Ishikawa (cell line): ENCODE measurements around the gene RFX8.

Source experiments
- CEBPB ChIP-seq: IDR thresholded peaks from 2 replicates; pipeline ENCODE4 v1.6.1; 2012
- CREB1 ChIP-seq: IDR thresholded peaks from 2 replicates; pipeline ENCODE4 v1.6.1; 2012; ENCODE audit warnings: low read depth
- EGR1 ChIP-seq: IDR thresholded peaks from 2 replicates; pipeline ENCODE4 v1.6.1; 2012
- EP300 ChIP-seq: IDR thresholded peaks from 2 replicates; pipeline ENCODE4 v1.6.1; 2012; ENCODE audit warnings: borderline replicate concordance
- FOXM1 ChIP-seq: IDR thresholded peaks from 2 replicates; pipeline ENCODE4 v1.6.1; 2012; ENCODE audit warnings: low read depth, borderline replicate concordance
- RAD21 ChIP-seq: IDR thresholded peaks from 2 replicates; pipeline ENCODE4 v1.6.1; 2012; ENCODE audit warnings: low read depth
- TAF1 ChIP-seq: IDR thresholded peaks from 2 replicates; pipeline ENCODE4 v1.6.1; 2012; ENCODE audit warnings: low read depth, mild to moderate bottlenecking
- TCF12 ChIP-seq: IDR thresholded peaks from 2 replicates; pipeline ENCODE4 v1.6.1; 2012; ENCODE audit warnings: low read depth
- YY1 ChIP-seq: IDR thresholded peaks from 2 replicates; pipeline ENCODE4 v1.6.1; 2012; ENCODE audit warnings: low read depth
- ZBTB7A ChIP-seq: IDR thresholded peaks from 2 replicates; pipeline ENCODE4 v1.6.1; 2012; ENCODE audit warnings: low read depth
- TF ChIP-seq, protein P1 (sequence below): IDR thresholded peaks from 2 replicates; pipeline ENCODE4 v1.6.1; 2012
- TF ChIP-seq, protein P2 (sequence below): IDR thresholded peaks from 2 replicates; pipeline ENCODE4 v1.6.1; 2012; ENCODE audit warnings: low read depth, mild to moderate bottlenecking
- TF ChIP-seq, protein P3 (sequence below): IDR thresholded peaks from 2 replicates; pipeline ENCODE4 v1.6.1; 2012

DNA sequence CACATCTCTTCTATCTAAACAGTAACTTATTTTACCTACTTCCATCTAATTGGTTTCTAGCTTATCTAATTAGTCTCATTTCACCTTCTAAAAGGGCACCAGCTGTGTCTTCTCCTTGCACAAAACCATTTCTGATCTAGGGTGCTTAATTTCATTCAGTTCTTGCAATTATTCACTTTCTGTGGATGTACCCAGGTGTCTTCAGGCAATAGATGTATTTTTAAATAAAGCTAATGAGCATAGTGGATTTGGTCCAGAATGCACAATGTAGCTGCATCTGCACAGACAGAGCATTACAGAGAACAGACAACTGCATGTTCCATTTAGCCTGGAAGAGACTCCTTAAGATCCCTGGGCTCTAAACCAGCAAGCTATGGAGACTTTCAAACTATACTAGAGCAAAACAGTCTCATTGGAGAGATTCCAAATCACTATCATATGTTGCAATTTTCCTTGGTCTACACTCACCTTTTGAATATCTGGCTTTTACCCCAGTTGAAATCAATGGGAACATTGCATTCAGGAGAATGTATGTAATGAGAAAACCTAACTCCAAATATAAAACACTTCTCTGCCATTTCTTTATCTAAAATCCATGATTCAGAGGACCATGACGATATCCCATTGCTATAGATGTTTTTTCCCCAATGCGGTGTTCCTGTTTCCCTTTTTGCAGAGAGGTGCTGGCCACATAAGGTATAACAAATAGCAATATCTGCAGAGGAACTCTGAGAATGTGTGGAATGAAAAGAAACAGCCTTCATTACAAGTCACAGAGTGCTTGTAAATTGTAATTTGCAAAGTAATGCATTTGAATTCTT lies 3.5 kb upstream of the RFX8 start:
- TF ChIP-seq CEBPB (no peak), TAF1 (no peak), EP300 (no peak), RAD21 (no peak), ZBTB7A (no peak), EGR1 (no peak), TCF12 (no peak), FOXM1 (no peak), YY1 (no peak), CREB1 (no peak)
- TF ChIP-seq, protein P1, sequence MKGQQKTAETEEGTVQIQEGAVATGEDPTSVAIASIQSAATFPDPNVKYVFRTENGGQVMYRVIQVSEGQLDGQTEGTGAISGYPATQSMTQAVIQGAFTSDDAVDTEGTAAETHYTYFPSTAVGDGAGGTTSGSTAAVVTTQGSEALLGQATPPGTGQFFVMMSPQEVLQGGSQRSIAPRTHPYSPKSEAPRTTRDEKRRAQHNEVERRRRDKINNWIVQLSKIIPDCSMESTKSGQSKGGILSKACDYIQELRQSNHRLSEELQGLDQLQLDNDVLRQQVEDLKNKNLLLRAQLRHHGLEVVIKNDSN: no peak
- TF ChIP-seq, protein P2, sequence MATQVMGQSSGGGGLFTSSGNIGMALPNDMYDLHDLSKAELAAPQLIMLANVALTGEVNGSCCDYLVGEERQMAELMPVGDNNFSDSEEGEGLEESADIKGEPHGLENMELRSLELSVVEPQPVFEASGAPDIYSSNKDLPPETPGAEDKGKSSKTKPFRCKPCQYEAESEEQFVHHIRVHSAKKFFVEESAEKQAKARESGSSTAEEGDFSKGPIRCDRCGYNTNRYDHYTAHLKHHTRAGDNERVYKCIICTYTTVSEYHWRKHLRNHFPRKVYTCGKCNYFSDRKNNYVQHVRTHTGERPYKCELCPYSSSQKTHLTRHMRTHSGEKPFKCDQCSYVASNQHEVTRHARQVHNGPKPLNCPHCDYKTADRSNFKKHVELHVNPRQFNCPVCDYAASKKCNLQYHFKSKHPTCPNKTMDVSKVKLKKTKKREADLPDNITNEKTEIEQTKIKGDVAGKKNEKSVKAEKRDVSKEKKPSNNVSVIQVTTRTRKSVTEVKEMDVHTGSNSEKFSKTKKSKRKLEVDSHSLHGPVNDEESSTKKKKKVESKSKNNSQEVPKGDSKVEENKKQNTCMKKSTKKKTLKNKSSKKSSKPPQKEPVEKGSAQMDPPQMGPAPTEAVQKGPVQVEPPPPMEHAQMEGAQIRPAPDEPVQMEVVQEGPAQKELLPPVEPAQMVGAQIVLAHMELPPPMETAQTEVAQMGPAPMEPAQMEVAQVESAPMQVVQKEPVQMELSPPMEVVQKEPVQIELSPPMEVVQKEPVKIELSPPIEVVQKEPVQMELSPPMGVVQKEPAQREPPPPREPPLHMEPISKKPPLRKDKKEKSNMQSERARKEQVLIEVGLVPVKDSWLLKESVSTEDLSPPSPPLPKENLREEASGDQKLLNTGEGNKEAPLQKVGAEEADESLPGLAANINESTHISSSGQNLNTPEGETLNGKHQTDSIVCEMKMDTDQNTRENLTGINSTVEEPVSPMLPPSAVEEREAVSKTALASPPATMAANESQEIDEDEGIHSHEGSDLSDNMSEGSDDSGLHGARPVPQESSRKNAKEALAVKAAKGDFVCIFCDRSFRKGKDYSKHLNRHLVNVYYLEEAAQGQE: no peak
- TF ChIP-seq, protein P3, sequence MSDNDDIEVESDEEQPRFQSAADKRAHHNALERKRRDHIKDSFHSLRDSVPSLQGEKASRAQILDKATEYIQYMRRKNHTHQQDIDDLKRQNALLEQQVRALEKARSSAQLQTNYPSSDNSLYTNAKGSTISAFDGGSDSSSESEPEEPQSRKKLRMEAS: no peak
